OCI-LY7 (cell line): ENCODE data around the gene SINHCAF. TPM values are rescaled to one million over a fixed set of nuclear protein-coding genes. Genes with fewer than 3 reads are reported as not detected.
A peak's percentile ranks its signal among the peaks of the same experiment; 100 is the strongest.

Experiments used
- BruUV-seq: library from RNA; stranded (reverse); fragments of 400-500 nt; replicated peaks from 2 replicates; lab custom pipeline; 2021; lab: Mats Ljungman, UMichigan
- CTCF ChIA-PET: fragments of 300-600 bp; sonication (Branson Sonifier 250); formaldehyde crosslinking; loops from one replicate; lab custom pipeline; 2022; ENCODE audit warnings: antibody characterized with exemption; ENCODE audit not compliant: unreplicated experiment; lab: Charles Lee
- POLR2A ChIA-PET: fragments of 300-600 bp; sonication (Branson Sonifier 250); formaldehyde crosslinking; loops from one replicate; lab custom pipeline; 2022; ENCODE audit warnings: antibody characterized with exemption; lab: Charles Lee
- DNase-seq: peaks from one replicate; pipeline ENCODE4 v3.0.0-alpha.2; 2015; ENCODE audit warnings: low spot score
- H2AFZ ChIP-seq: fragments of 200-600 bp; sonication (generic), shearing (Covaris generic); 2 replicates; pipeline ENCODE4 v1.6.1; 2014; ENCODE audit warnings: mild to moderate bottlenecking, antibody characterized with exemption, low read length, moderate library complexity
- H3K27ac ChIP-seq: fragments of 200-600 bp; sonication (generic); 2 replicates; pipeline ENCODE4 v1.5.1; 2014; ENCODE audit warnings: mixed run types, low read depth, mild to moderate bottlenecking, moderate library complexity, low read length, inconsistent platforms; ENCODE audit not compliant: poor library complexity, severe bottlenecking
- H3K36me3 ChIP-seq: fragments of 200-600 bp; sonication (generic); 2 replicates; pipeline ENCODE4 v1.6.1; 2014; ENCODE audit warnings: mild to moderate bottlenecking, antibody characterized with exemption, low read length, moderate library complexity, mixed read lengths; ENCODE audit not compliant: insufficient read depth
- H3K4me1 ChIP-seq: fragments of 200-600 bp; sonication (generic); 2 replicates; pipeline ENCODE4 v1.5.1; 2014; ENCODE audit warnings: mild to moderate bottlenecking, low read length; ENCODE audit not compliant: insufficient read depth, poor library complexity, severe bottlenecking
- H3K4me2 ChIP-seq: fragments of 200-600 bp; sonication (generic); 2 replicates; pipeline ENCODE4 v1.6.1; 2014; ENCODE audit warnings: mild to moderate bottlenecking, low read length
- H3K4me3 ChIP-seq: fragments of 200-600 bp; sonication (generic); 2 replicates; pipeline ENCODE4 v1.5.1; 2014; ENCODE audit warnings: mild to moderate bottlenecking, low read depth, low read length; ENCODE audit not compliant: poor library complexity, severe bottlenecking
- H3K79me2 ChIP-seq: fragments of 200-600 bp; sonication (generic); 2 replicates; pipeline ENCODE4 v1.6.1; 2016; ENCODE audit warnings: low read depth, mild to moderate bottlenecking, low read length, moderate library complexity, mixed read lengths; ENCODE audit not compliant: insufficient read depth
- H3K9me2 ChIP-seq: fragments of 200-600 bp; sonication (generic); 2 replicates; pipeline ENCODE4 v1.6.1; 2016; ENCODE audit warnings: mild to moderate bottlenecking, low read length, mixed read lengths; ENCODE audit not compliant: insufficient read depth
- H3K9me3 ChIP-seq: fragments of 200-600 bp; sonication (generic); 2 replicates; pipeline ENCODE4 v1.6.1; 2014; ENCODE audit warnings: mild to moderate bottlenecking, mixed run types, low read length, mixed read lengths
- H4K20me1 ChIP-seq: fragments of 200-600 bp; sonication (generic); 2 replicates; pipeline ENCODE4 v1.6.1; 2014; ENCODE audit warnings: mild to moderate bottlenecking, antibody characterized with exemption, low read length, moderate library complexity, mixed read lengths; ENCODE audit not compliant: insufficient read depth
- EZH2phosphoT487 ChIP-seq: fragments of 200-600 bp; sonication (generic); IDR thresholded peaks from 2 replicates; pipeline ENCODE4 v1.6.1; 2018; ENCODE audit warnings: low read depth, borderline replicate concordance, mild to moderate bottlenecking, mixed run types, antibody characterized with exemption, low read length, moderate library complexity, mixed read lengths
- intact Hi-C: fragments of 100-400 bp; cut with micrococcal nuclease; formaldehyde crosslinking; loops from one replicate; pipeline ENCODE4 v1.10.0; 2022; ENCODE audit not compliant: unreplicated experiment
- total RNA-seq, 2 experiments: library from RNA; depleted of rRNA in 1 of 2; stranded (reverse); fragments of >200 nt in 1 of 2; shearing (Covaris generic) in 1 of 2; gene quantifications; 2 replicates each; pipeline ENCODE4 v1.2.3, GENCODE V29; 2014 to 2022
- TF ChIP-seq, protein P1 (sequence below): fragments of 200-600 bp; sonication (generic); conservative IDR thresholded peaks from 2 replicates; pipeline ENCODE4 v1.5.1; 2014; ENCODE audit warnings: mild to moderate bottlenecking, antibody characterized with exemption, low read length, moderate library complexity, mixed read lengths

SINHCAF gene
- total RNA-seq, 2 experiments from 2014 or later = 51.0 to 86.2 TPM

GRCh38 chr12:31235868-31236395, 90.0 kb downstream of the SINHCAF start:
- Histone ChIP-seq H3K4me3 (no peak overlapping the region), H3K79me2 (no peaks in the 10 kb centered on the region), H2AFZ (no peak overlapping the region), H3K4me1 (no peaks in the 10 kb centered on the region), H4K20me1 (no peaks in the 10 kb centered on the region), H3K36me3 (no peaks in the 10 kb centered on the region), H3K27ac (no peak overlapping the region), H3K4me2 (no peak overlapping the region), H3K9me2 (no peaks in the 10 kb centered on the region), H3K9me3 (no peaks in the 10 kb centered on the region)
- CTCF ChIA-PET = no interaction called here
- POLR2A ChIA-PET = interaction anchor here (1.1 kb wide), 1 partner anchor 19 kb away, joined by 3 read pairs; no protein-coding TSS in a partner anchor
- TF ChIP-seq, protein P1, sequence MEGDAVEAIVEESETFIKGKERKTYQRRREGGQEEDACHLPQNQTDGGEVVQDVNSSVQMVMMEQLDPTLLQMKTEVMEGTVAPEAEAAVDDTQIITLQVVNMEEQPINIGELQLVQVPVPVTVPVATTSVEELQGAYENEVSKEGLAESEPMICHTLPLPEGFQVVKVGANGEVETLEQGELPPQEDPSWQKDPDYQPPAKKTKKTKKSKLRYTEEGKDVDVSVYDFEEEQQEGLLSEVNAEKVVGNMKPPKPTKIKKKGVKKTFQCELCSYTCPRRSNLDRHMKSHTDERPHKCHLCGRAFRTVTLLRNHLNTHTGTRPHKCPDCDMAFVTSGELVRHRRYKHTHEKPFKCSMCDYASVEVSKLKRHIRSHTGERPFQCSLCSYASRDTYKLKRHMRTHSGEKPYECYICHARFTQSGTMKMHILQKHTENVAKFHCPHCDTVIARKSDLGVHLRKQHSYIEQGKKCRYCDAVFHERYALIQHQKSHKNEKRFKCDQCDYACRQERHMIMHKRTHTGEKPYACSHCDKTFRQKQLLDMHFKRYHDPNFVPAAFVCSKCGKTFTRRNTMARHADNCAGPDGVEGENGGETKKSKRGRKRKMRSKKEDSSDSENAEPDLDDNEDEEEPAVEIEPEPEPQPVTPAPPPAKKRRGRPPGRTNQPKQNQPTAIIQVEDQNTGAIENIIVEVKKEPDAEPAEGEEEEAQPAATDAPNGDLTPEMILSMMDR = no peak
- no peak for TF ChIP-seq EZH2phosphoT487
- no peak for DNase-seq
- BruUV-seq = no TSS peak
- intact Hi-C loops = loop anchor here (10.0 kb wide), 1 partner anchor 251 kb away; no protein-coding TSS in a partner anchor

GRCh38 chr12:31234955-31235867, 90.7 kb downstream of the SINHCAF start:
- no peak overlapping the region for H3K4me2 ChIP-seq
- H2AFZ ChIP-seq = no peak overlapping the region

More at GRCh38 chr12:31234955-31235867, 90.7 kb downstream of the SINHCAF start:
- H3K4me3 ChIP-seq = no peak overlapping the region
- no peaks in the 10 kb centered on the region for H3K9me2 ChIP-seq
- no peaks in the 10 kb centered on the region for H3K79me2 ChIP-seq
- H3K4me1 ChIP-seq = no peaks in the 10 kb centered on the region
- no peak for TF ChIP-seq EZH2phosphoT487
- TF ChIP-seq, protein P1 = no peak
- no peak overlapping the region for H3K27ac ChIP-seq
- no peaks in the 10 kb centered on the region for H3K36me3 ChIP-seq
- no peaks in the 10 kb centered on the region for H4K20me1 ChIP-seq
- ChIA-PET POLR2A (no interaction called here), CTCF (no interaction called here)
- no peaks in the 10 kb centered on the region for H3K9me3 ChIP-seq
- BruUV-seq = no TSS peak
- peak; percentile 10 for DNase-seq
- intact Hi-C loops = loop anchor here (10.0 kb wide), 1 partner anchor 250 kb away; no protein-coding TSS in a partner anchor
